K562 (cell line): Measurements from ENCODE around the gene ZCCHC24. TPM values are rescaled to one million over a fixed set of nuclear protein-coding genes. Genes with fewer than 3 reads are reported as not detected.
A peak's percentile ranks its signal among the peaks of the same experiment; 100 is the strongest.

Source experiments
- ATF1 ChIP-seq, 2 experiments: fragments of 450-650 bp in 1 of 2; IDR thresholded peaks; 2 replicates each; pipeline ENCODE4 v1.6.1; 2016; ENCODE audit warnings: missing compliant biosample characterization in 1 of 2, missing genetic modification characterization in 1 of 2
- CHD1 ChIP-seq: fragments of 200-600 bp; sonication (generic); IDR thresholded peaks from one replicate; pipeline ENCODE4 v1.6.1; 2012; ENCODE audit warnings: mild to moderate bottlenecking, moderate library complexity, low read length, inconsistent platforms
- ELF4 ChIP-seq: fragments of 450-650 bp; formaldehyde crosslinking; IDR thresholded peaks from 2 replicates; pipeline ENCODE4 v1.4.0; 2022; ENCODE audit warnings: missing genetic modification characterization
- FOXA3 ChIP-seq, 2 experiments: fragments of 450-650 bp in 1 of 2; sonication (generic) in 1 of 2; formaldehyde crosslinking; IDR thresholded peaks in 1 of 2; conservative IDR thresholded peaks in 1 of 2; 2 replicates each; pipeline versions ENCODE4 v1.4.0 to v1.8.0; 2020 to 2022; ENCODE audit warnings: mild to moderate bottlenecking in 2 of 2, missing genetic modification reagents in 1 of 2
- GTF2F1 ChIP-seq: IDR thresholded peaks from 2 replicates; pipeline ENCODE4 v1.6.1; 2011; ENCODE audit warnings: low read depth, low read length, improper control_type of control experiment
- MECOM ChIP-seq: fragments of 250-450 bp; sonication (Bioruptor Pico); IDR thresholded peaks from 2 replicates; pipeline ENCODE4 v1.8.0; 2022; ENCODE audit warnings: inconsistent platforms
- RAD51 ChIP-seq: fragments of 450-650 bp; IDR thresholded peaks from 2 replicates; pipeline ENCODE4 v1.7.1; 2016; ENCODE audit warnings: low read depth, mild to moderate bottlenecking, borderline replicate concordance
- RB1 ChIP-seq: fragments of 450-650 bp; IDR thresholded peaks from 2 replicates; pipeline ENCODE4 v1.6.1; 2017; ENCODE audit warnings: low read depth, mild to moderate bottlenecking
- USF2 ChIP-seq: sonication (generic); formaldehyde crosslinking; IDR thresholded peaks from 2 replicates; pipeline ENCODE4 v1.5.0; 2020; ENCODE audit warnings: missing genetic modification reagents
- ZNF143 ChIP-seq: sonication (generic); formaldehyde crosslinking; IDR thresholded peaks from 2 replicates; pipeline ENCODE4 v1.9.0; 2022; ENCODE audit warnings: mild to moderate bottlenecking, missing genetic modification reagents
- polyA plus RNA-seq, 8 experiments: library from polyadenylated mRNA; depleted of rRNA in 4 of 8; stranded (reverse) in 5 of 8; unstranded in 3 of 8; fragments of >200 nt; fragmentation: Nextera tagmentation in 2 of 8; fragmentation: Illumina TruSeq in 1 of 8; extraction: Ambion mirVana in 2 of 8; extraction: Trizol in 1 of 8; gene quantifications; 2 replicates each; pipeline versions ENCODE4 v1.2.1 to v1.2.3, GENCODE V29; 2011 to 2014; ENCODE audit warnings: inconsistent platforms in 1 of 8, missing spikeins in 1 of 8
- total RNA-seq, 7 experiments: library from RNA; depleted of rRNA in 6 of 7; stranded (reverse); fragments of >200 nt in 6 of 7; fragmentation: Illumina TruSeq in 2 of 7; extraction: Trizol in 2 of 7; gene quantifications; 2 replicates each; pipeline versions ENCODE4 v1.2.1 to v1.2.3, GENCODE V29; 2011 to 2021; ENCODE audit warnings: low replicate concordance in 1 of 7
- TF ChIP-seq, protein P1 (sequence below), 2 experiments: fragments of 450-650 bp; formaldehyde crosslinking in 1 of 2; IDR thresholded peaks; 2 replicates each; pipeline versions ENCODE4 v1.4.0 to v1.6.1; 2014 to 2020; ENCODE audit warnings: mild to moderate bottlenecking in 2 of 2, borderline replicate concordance in 1 of 2, low read depth in 1 of 2
- TF ChIP-seq, protein P2 (sequence below): fragments of 450-650 bp; IDR thresholded peaks from 2 replicates; pipeline ENCODE4 v1.6.1; 2016; ENCODE audit warnings: borderline replicate concordance
- TF ChIP-seq, protein P3 (sequence below): fragments of 250-450 bp; sonication (Bioruptor Pico); IDR thresholded peaks from 2 replicates; pipeline ENCODE4 v1.8.0; 2021; ENCODE audit warnings: moderate library complexity, mild to moderate bottlenecking, inconsistent platforms

Gene ZCCHC24
- total and polyA plus RNA-seq, 9 of the 15 experiments (the other 6 are each of a cell fraction or from before 2014, with no cell fraction given) = 0.84 to 11.0 (median 4.6) TPM

GRCh38 chr10:79347894-79348639 is 97.4 kb downstream of the ZCCHC24 start (continued):
- TF ChIP-seq, protein P1, sequence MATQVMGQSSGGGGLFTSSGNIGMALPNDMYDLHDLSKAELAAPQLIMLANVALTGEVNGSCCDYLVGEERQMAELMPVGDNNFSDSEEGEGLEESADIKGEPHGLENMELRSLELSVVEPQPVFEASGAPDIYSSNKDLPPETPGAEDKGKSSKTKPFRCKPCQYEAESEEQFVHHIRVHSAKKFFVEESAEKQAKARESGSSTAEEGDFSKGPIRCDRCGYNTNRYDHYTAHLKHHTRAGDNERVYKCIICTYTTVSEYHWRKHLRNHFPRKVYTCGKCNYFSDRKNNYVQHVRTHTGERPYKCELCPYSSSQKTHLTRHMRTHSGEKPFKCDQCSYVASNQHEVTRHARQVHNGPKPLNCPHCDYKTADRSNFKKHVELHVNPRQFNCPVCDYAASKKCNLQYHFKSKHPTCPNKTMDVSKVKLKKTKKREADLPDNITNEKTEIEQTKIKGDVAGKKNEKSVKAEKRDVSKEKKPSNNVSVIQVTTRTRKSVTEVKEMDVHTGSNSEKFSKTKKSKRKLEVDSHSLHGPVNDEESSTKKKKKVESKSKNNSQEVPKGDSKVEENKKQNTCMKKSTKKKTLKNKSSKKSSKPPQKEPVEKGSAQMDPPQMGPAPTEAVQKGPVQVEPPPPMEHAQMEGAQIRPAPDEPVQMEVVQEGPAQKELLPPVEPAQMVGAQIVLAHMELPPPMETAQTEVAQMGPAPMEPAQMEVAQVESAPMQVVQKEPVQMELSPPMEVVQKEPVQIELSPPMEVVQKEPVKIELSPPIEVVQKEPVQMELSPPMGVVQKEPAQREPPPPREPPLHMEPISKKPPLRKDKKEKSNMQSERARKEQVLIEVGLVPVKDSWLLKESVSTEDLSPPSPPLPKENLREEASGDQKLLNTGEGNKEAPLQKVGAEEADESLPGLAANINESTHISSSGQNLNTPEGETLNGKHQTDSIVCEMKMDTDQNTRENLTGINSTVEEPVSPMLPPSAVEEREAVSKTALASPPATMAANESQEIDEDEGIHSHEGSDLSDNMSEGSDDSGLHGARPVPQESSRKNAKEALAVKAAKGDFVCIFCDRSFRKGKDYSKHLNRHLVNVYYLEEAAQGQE (IDR thresholded peaks at IDR 0.05; ENCODE audit: borderline replicate concordance) = no peak
- TF ChIP-seq, protein P1 (CRISPR knock-in tag; IDR thresholded peaks at IDR 0.05; ENCODE audit: low read depth) = peak; percentile 32; the same call in 1 of the 2 replicates
- TF ChIP-seq ATF1 (CRISPR knock-in tag; IDR thresholded peaks at IDR 0.05) (no peak), ATF1 (tag; IDR thresholded peaks at IDR 0.05) (peak; percentile 43; the same call in 1 of the 2 replicates), CHD1 (peak; percentile 71), GTF2F1 (0 out of 2 replicates have a peak, but pooled peaks have one; percentile 40), RAD51 (peak; percentile 65), ELF4 (CRISPR knock-in tag) (peak; percentile 91), USF2 (CRISPR knock-in tag) (peak; percentile 78), FOXA3 (CRISPR knock-in tag; conservative IDR thresholded peaks at IDR 0.05 in 1 of 2, IDR thresholded peaks at IDR 0.05 in 1 of 2) (0 out of 4 replicates have a peak, but pooled peaks of 1 of the 2 experiments have one; percentile 27), RB1 (peak; percentile 33; the same call in 1 of the 2 replicates), MECOM (CRISPR knock-in tag) (no peak), ZNF143 (CRISPR knock-in tag) (0 out of 2 replicates have a peak, but pooled peaks have one; percentile 62)
- TF ChIP-seq, protein P2, sequence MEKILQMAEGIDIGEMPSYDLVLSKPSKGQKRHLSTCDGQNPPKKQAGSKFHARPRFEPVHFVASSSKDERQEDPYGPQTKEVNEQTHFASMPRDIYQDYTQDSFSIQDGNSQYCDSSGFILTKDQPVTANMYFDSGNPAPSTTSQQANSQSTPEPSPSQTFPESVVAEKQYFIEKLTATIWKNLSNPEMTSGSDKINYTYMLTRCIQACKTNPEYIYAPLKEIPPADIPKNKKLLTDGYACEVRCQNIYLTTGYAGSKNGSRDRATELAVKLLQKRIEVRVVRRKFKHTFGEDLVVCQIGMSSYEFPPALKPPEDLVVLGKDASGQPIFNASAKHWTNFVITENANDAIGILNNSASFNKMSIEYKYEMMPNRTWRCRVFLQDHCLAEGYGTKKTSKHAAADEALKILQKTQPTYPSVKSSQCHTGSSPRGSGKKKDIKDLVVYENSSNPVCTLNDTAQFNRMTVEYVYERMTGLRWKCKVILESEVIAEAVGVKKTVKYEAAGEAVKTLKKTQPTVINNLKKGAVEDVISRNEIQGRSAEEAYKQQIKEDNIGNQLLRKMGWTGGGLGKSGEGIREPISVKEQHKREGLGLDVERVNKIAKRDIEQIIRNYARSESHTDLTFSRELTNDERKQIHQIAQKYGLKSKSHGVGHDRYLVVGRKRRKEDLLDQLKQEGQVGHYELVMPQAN = peak; percentile 93
- TF ChIP-seq, protein P3, sequence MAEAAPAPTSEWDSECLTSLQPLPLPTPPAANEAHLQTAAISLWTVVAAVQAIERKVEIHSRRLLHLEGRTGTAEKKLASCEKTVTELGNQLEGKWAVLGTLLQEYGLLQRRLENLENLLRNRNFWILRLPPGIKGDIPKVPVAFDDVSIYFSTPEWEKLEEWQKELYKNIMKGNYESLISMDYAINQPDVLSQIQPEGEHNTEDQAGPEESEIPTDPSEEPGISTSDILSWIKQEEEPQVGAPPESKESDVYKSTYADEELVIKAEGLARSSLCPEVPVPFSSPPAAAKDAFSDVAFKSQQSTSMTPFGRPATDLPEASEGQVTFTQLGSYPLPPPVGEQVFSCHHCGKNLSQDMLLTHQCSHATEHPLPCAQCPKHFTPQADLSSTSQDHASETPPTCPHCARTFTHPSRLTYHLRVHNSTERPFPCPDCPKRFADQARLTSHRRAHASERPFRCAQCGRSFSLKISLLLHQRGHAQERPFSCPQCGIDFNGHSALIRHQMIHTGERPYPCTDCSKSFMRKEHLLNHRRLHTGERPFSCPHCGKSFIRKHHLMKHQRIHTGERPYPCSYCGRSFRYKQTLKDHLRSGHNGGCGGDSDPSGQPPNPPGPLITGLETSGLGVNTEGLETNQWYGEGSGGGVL = no peak
